ENCODE measurements around the gene MYH13. TPM values are rescaled to one million over a fixed set of nuclear protein-coding genes. Genes with fewer than 3 reads are reported as not detected.

The MYH13 gene
- total and polyA plus RNA-seq, 9 of the 15 experiments (the other 6 are each of a cell fraction or from before 2014, with no cell fraction given) = 0.01 TPM; not detected in 8

DNA sequence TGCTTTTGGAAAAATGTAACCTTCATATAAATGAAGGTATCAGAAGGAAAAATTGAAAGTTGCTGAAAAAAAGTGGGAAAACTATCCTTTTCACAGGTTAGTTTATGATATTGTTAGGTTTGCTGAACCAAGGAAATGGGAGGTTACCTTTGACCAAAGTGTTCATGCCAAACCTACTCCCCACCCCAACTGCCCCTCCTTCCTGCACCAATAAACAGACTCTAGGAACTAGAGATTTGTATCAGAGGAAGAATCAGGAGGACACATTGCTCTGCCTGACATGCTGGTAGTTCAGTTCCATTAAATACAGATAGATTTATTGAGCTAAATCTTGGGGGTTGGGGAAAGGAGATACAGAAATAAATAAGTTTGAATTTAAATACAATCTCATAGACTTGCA, 30.8 kb upstream of the MYH13 start:
- no peak for ATAC-seq
- no peak overlapping the region for H3K9ac ChIP-seq (ENCODE audit: insufficient read depth in 1 of 2, low read depth in 2 of 2, low read length in 2 of 2)
- no peaks in the 10 kb centered on the region for H4K20me1 ChIP-seq (replicated peaks; ENCODE audit: control insufficient read depth, insufficient read depth, low read length)
- ChIA-PET POLR2A (interaction anchor here (0.8 kb wide), 1 partner anchor 9 kb away, joined by 3 read pairs; no protein-coding TSS in a partner anchor), CTCF (ENCODE audit: low intra/inter-chr PET ratio) (no interaction called here)
- no peaks in the 10 kb centered on the region for H3K9me1 ChIP-seq (ENCODE audit: control insufficient read depth, insufficient read depth, low read length)
- DNase-seq (ENCODE audit: extremely low read depth in 1 of 4, low spot score in 3 of 4) = no peak
- no peak overlapping the region for H3K27ac ChIP-seq (ENCODE audit: extremely low read depth, low read depth, low read length)
- intact Hi-C loops (cut with micrococcal nuclease) (no loop called here), in situ Hi-C loops (cut with MboI) (no loop called here)
- no peaks in the 10 kb centered on the region for H3K9me3 ChIP-seq (replicated peaks; ENCODE audit: control insufficient read depth, insufficient read depth, low read depth, low read length)
- no peak overlapping the region for H2AFZ ChIP-seq (ENCODE audit: low read depth, low read length)
- no peak overlapping the region for H3K4me3 ChIP-seq
- H3K36me3 ChIP-seq (ENCODE audit: control insufficient read depth, insufficient read depth, low read length) = no peaks in the 10 kb centered on the region
- no peaks in the 10 kb centered on the region for H3K79me2 ChIP-seq (ENCODE audit: control insufficient read depth, insufficient read depth, low read length)
- H3K4me2 ChIP-seq (ENCODE audit: insufficient read depth, low read length) = no peak overlapping the region
- peaks cover 0 to 4% of the 10 kb centered on the region in 2 experiments; a peak in 1 of 5 replicates for H3K27me3 ChIP-seq (ENCODE audit: control insufficient read depth in 2 of 2, insufficient read depth in 2 of 2, low read length in 2 of 2)
- no peaks in the 10 kb centered on the region for H3K4me1 ChIP-seq (replicated peaks in 1 of 2; ENCODE audit: control insufficient read depth in 2 of 2, insufficient read depth in 2 of 2, low read length in 2 of 2)
- BruUV-seq (replicated peaks) = no TSS peak
- no peak for FAIRE-seq
- no peak for TF ChIP-seq ZNF77 (CRISPR knock-in tag; IDR thresholded peaks at IDR 0.05)
- TF ChIP-seq, protein P1, sequence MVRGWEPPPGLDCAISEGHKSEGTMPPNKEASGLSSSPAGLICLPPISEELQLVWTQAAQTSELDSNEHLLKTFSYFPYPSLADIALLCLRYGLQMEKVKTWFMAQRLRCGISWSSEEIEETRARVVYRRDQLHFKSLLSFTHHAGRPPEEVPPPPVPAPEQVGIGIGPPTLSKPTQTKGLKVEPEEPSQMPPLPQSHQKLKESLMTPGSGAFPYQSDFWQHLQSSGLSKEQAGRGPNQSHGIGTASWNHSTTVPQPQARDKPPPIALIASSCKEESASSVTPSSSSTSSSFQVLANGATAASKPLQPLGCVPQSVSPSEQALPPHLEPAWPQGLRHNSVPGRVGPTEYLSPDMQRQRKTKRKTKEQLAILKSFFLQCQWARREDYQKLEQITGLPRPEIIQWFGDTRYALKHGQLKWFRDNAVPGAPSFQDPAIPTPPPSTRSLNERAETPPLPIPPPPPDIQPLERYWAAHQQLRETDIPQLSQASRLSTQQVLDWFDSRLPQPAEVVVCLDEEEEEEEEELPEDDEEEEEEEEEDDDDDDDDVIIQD (CRISPR knock-in tag; IDR thresholded peaks at IDR 0.05) = no peak
- no peak for TF ChIP-seq SREBF2 (CRISPR knock-in tag; IDR thresholded peaks at IDR 0.05)
- TF ChIP-seq, protein P2, sequence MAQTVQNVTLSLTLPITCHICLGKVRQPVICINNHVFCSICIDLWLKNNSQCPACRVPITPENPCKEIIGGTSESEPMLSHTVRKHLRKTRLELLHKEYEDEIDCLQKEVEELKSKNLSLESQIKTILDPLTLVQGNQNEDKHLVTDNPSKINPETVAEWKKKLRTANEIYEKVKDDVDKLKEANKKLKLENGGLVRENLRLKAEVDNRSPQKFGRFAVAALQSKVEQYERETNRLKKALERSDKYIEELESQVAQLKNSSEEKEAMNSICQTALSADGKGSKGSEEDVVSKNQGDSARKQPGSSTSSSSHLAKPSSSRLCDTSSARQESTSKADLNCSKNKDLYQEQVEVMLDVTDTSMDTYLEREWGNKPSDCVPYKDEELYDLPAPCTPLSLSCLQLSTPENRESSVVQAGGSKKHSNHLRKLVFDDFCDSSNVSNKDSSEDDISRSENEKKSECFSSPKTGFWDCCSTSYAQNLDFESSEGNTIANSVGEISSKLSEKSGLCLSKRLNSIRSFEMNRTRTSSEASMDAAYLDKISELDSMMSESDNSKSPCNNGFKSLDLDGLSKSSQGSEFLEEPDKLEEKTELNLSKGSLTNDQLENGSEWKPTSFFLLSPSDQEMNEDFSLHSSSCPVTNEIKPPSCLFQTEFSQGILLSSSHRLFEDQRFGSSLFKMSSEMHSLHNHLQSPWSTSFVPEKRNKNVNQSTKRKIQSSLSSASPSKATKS (CRISPR knock-in tag; IDR thresholded peaks at IDR 0.05) = no peak
- TF ChIP-seq, protein P3, sequence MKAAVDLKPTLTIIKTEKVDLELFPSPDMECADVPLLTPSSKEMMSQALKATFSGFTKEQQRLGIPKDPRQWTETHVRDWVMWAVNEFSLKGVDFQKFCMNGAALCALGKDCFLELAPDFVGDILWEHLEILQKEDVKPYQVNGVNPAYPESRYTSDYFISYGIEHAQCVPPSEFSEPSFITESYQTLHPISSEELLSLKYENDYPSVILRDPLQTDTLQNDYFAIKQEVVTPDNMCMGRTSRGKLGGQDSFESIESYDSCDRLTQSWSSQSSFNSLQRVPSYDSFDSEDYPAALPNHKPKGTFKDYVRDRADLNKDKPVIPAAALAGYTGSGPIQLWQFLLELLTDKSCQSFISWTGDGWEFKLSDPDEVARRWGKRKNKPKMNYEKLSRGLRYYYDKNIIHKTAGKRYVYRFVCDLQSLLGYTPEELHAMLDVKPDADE (conservative IDR thresholded peaks at IDR 0.05; ENCODE audit: control insufficient read depth, low read depth, low read length) = no peak
- TF ChIP-seq, protein P4, sequence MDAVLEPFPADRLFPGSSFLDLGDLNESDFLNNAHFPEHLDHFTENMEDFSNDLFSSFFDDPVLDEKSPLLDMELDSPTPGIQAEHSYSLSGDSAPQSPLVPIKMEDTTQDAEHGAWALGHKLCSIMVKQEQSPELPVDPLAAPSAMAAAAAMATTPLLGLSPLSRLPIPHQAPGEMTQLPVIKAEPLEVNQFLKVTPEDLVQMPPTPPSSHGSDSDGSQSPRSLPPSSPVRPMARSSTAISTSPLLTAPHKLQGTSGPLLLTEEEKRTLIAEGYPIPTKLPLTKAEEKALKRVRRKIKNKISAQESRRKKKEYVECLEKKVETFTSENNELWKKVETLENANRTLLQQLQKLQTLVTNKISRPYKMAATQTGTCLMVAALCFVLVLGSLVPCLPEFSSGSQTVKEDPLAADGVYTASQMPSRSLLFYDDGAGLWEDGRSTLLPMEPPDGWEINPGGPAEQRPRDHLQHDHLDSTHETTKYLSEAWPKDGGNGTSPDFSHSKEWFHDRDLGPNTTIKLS (IDR thresholded peaks at IDR 0.05; ENCODE audit: borderline replicate concordance, low read depth) = no peak
- no peak for TF ChIP-seq SUPT5H (IDR thresholded peaks at IDR 0.05)
- no peak for TF ChIP-seq PCBP2 (IDR thresholded peaks at IDR 0.05; ENCODE audit: low read depth, low read length, poor library complexity, severe bottlenecking)
- no peak for TF ChIP-seq HMGN3 (IDR thresholded peaks at IDR 0.05; ENCODE audit: borderline replicate concordance, extremely low read depth, insufficient read length, low read depth, low read length)
- TF ChIP-seq, protein P5, sequence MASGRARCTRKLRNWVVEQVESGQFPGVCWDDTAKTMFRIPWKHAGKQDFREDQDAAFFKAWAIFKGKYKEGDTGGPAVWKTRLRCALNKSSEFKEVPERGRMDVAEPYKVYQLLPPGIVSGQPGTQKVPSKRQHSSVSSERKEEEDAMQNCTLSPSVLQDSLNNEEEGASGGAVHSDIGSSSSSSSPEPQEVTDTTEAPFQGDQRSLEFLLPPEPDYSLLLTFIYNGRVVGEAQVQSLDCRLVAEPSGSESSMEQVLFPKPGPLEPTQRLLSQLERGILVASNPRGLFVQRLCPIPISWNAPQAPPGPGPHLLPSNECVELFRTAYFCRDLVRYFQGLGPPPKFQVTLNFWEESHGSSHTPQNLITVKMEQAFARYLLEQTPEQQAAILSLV (tag; IDR thresholded peaks at IDR 0.05) = no peak
- TF ChIP-seq RHOXF2B (CRISPR knock-in tag; conservative IDR thresholded peaks at IDR 0.05) = no peak
- no peak for TF ChIP-seq ZNF146 (CRISPR knock-in tag; IDR thresholded peaks at IDR 0.05; ENCODE audit: unreplicated experiment)
